Suprapubic skin (tissue), 4 donors: ENCODE data around the gene DMAC1.

ENCODE experiments used
- EP300 ChIP-seq: sonication (generic); formaldehyde crosslinking; IDR thresholded peaks from one replicate; pipeline ENCODE4 v1.6.1; 2017; ENCODE audit warnings: antibody characterized with exemption
- POLR2A ChIP-seq, 2 donors: fragments of 450-650 bp; IDR thresholded peaks; one replicate each; pipeline ENCODE4 v1.6.1; 2017; ENCODE audit warnings: antibody characterized with exemption in 2 of 2, mild to moderate bottlenecking in 2 of 2, moderate library complexity in 2 of 2
- POLR2AphosphoS5 ChIP-seq, 3 donors: sonication (generic); formaldehyde crosslinking; IDR thresholded peaks; one replicate each; pipeline ENCODE4 v1.6.1; 2017; ENCODE audit warnings: antibody characterized with exemption in 3 of 3
- TF ChIP-seq, protein P1 (sequence below), 2 donors: fragments of 200-600 bp in 1 of 2; fragments of 450-650 bp in 1 of 2; sonication (generic) in 1 of 2; IDR thresholded peaks; one replicate each; pipeline ENCODE4 v1.5.1; 2016 to 2019; ENCODE audit warnings: antibody characterized with exemption in 2 of 2, mild to moderate bottlenecking in 1 of 2, moderate library complexity in 1 of 2

DNA sequence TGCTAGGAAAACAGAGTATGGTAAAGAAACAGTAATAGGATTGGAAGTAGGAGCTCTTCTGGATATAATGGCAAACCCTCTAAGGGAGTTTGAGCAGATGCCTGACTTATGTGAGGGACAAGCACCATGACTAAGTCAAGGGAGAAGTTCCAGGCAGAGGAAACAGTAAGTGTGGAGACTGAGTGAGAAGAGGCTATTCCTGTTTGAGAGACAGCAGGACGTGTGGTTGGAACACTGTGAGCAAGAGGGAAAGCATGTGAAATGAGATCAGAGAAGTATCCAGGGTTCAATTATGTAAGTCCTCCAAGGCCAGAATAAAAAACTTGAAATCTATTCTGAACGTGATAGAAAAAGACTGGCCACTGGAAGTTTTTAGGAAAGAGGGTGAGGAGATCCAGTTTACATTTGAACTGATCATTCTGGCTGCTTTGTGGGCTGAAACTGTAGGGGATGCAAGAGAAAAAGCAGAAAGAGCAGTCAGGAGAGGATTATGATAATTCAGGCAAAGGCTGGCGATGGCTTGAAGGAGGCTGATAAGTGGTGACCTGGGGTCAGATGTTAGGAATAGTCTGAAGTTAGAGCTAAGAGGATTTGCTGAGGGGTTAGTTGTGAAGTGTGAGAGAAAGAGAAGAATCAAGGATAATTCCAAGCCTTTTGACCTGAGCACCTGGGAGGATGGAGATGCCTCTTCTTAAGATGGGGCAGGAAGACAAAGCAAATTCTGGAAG lies 19.2 kb downstream of the DMAC1 start:
- no peak for TF ChIP-seq POLR2A (IDR thresholded peaks at IDR 0.05)
- TF ChIP-seq, protein P1, sequence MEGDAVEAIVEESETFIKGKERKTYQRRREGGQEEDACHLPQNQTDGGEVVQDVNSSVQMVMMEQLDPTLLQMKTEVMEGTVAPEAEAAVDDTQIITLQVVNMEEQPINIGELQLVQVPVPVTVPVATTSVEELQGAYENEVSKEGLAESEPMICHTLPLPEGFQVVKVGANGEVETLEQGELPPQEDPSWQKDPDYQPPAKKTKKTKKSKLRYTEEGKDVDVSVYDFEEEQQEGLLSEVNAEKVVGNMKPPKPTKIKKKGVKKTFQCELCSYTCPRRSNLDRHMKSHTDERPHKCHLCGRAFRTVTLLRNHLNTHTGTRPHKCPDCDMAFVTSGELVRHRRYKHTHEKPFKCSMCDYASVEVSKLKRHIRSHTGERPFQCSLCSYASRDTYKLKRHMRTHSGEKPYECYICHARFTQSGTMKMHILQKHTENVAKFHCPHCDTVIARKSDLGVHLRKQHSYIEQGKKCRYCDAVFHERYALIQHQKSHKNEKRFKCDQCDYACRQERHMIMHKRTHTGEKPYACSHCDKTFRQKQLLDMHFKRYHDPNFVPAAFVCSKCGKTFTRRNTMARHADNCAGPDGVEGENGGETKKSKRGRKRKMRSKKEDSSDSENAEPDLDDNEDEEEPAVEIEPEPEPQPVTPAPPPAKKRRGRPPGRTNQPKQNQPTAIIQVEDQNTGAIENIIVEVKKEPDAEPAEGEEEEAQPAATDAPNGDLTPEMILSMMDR (IDR thresholded peaks at IDR 0.05): no peak
- no peak for TF ChIP-seq POLR2AphosphoS5 (IDR thresholded peaks at IDR 0.05)
- TF ChIP-seq EP300: no peak
